Endothelial cell of umbilical vein (primary cell): ENCODE measurements around the gene VCAN. TPM values are rescaled to one million over a fixed set of nuclear protein-coding genes. Genes with fewer than 3 reads are reported as not detected.

Experiments used
- BruUV-seq: library from RNA; stranded (reverse); fragments of 400-500 nt; replicated peaks from 2 replicates; lab custom pipeline; 2021; lab: Mats Ljungman, UMichigan
- CTCF ChIA-PET: fragments of 300-600, 350-600 bp; sonication (Branson Sonifier 250); formaldehyde crosslinking; loops from one replicate; lab custom pipeline; 2021; ENCODE audit warnings: antibody characterized with exemption, inconsistent platforms; lab: Charles Lee
- POLR2A ChIA-PET: fragments of 300-600, 350-600 bp; sonication (Branson Sonifier 250); formaldehyde crosslinking; loops from one replicate; lab custom pipeline; 2021; ENCODE audit warnings: antibody characterized with exemption, inconsistent platforms; lab: Charles Lee
- DNase-seq: peaks from one replicate; pipeline ENCODE4 v3.0.0-alpha.2; 2011; ENCODE audit warnings: low read depth, low spot score
- FAIRE-seq: peaks from 2 replicates; lab custom pipeline; 2011; peaks lifted over from hg19 to GRCh38; lab: Jason Lieb, UNC
- H2AFZ ChIP-seq: 2 replicates; pipeline ENCODE4 v1.6.0; 2012; ENCODE audit warnings: low read depth, low read length, control low read depth, inconsistent platforms
- H3K27ac ChIP-seq: 2 replicates; pipeline ENCODE4 v1.5.1; 2011; ENCODE audit warnings: low read depth, mild to moderate bottlenecking, control low read depth, low read length, moderate library complexity; ENCODE audit not compliant: insufficient read depth
- H3K27me3 ChIP-seq, 2 experiments: 2 replicates each; pipeline versions ENCODE4 v1.6.0 to v1.6.1; 2011; ENCODE audit warnings: low read length in 2 of 2, mixed read lengths in 1 of 2; ENCODE audit not compliant: control insufficient read depth in 2 of 2, insufficient read depth in 2 of 2
- H3K36me3 ChIP-seq, 2 experiments: 2 replicates in 1 of 2; 3 replicates in 1 of 2; pipeline ENCODE4 v1.5.1; 2011; ENCODE audit warnings: low read length in 2 of 2, mild to moderate bottlenecking in 1 of 2, moderate library complexity in 1 of 2; ENCODE audit not compliant: control insufficient read depth in 2 of 2, insufficient read depth in 2 of 2; ENCODE audit errors: extremely low read depth in 1 of 2
- H3K4me1 ChIP-seq: 3 replicates; pipeline ENCODE4 v1.5.1; 2011; ENCODE audit warnings: mild to moderate bottlenecking, low read length; ENCODE audit not compliant: control insufficient read depth, insufficient read depth; ENCODE audit errors: extremely low read depth
- H3K4me2 ChIP-seq: 2 replicates; pipeline ENCODE4 v1.6.1; 2011; ENCODE audit warnings: low read length, control low read depth, mixed read lengths; ENCODE audit not compliant: insufficient read depth
- H3K4me3 ChIP-seq, 3 experiments: fragments of 200-600 bp in 1 of 3; sonication (generic), shearing (Covaris generic) in 1 of 3; replicated peaks in 1 of 3; 2 replicates each; pipeline ENCODE4 v1.5.1; 2011 to 2016; ENCODE audit warnings: control low read depth in 3 of 3, low read length in 3 of 3, mild to moderate bottlenecking in 2 of 3, inconsistent platforms in 1 of 3, low read depth in 1 of 3, moderate library complexity in 1 of 3; ENCODE audit not compliant: insufficient read depth in 1 of 3
- H3K79me2 ChIP-seq: 2 replicates; pipeline ENCODE4 v1.6.0; 2012; ENCODE audit warnings: low read length, inconsistent platforms; ENCODE audit not compliant: control insufficient read depth, insufficient read depth
- H3K9ac ChIP-seq: replicated peaks from 2 replicates; pipeline ENCODE3; 2011; ENCODE audit warnings: low read length, control low read depth; ENCODE audit not compliant: insufficient read depth; ENCODE audit errors: extremely low read depth
- H3K9me1 ChIP-seq: replicated peaks from 3 replicates; pipeline ENCODE4 v1.6.0; 2011; ENCODE audit warnings: mild to moderate bottlenecking, low read length; ENCODE audit not compliant: control insufficient read depth, insufficient read depth; ENCODE audit errors: extremely low read depth
- H3K9me3 ChIP-seq: replicated peaks from 2 replicates; pipeline ENCODE4 v1.5.1; 2012; ENCODE audit warnings: low read length, inconsistent platforms; ENCODE audit not compliant: control insufficient read depth, insufficient read depth
- H4K20me1 ChIP-seq: replicated peaks from 2 replicates; pipeline ENCODE3; 2011; ENCODE audit warnings: mild to moderate bottlenecking, low read length; ENCODE audit not compliant: control insufficient read depth, insufficient read depth; ENCODE audit errors: extremely low read depth
- CTCF ChIP-seq, 2 donors: IDR thresholded peaks; 1 replicate in 1 of 2; 2 replicates in 1 of 2; pipeline ENCODE4 v1.5.1; 2011; ENCODE audit warnings: low read length in 2 of 2, mild to moderate bottlenecking in 2 of 2, moderate library complexity in 2 of 2, control low read depth in 1 of 2, inconsistent platforms in 1 of 2, low read depth in 1 of 2; ENCODE audit not compliant: insufficient read depth in 1 of 2; ENCODE audit errors: extremely low read depth in 1 of 2
- EZH2 ChIP-seq: IDR thresholded peaks from 2 replicates; pipeline ENCODE4 v1.6.1; 2012; ENCODE audit warnings: borderline replicate concordance, low read depth, mild to moderate bottlenecking, moderate library complexity, low read length, inconsistent platforms; ENCODE audit not compliant: severe bottlenecking
- FOS ChIP-seq: IDR thresholded peaks from 2 replicates; pipeline ENCODE4 v1.6.1; 2011; ENCODE audit warnings: mild to moderate bottlenecking, low read length, moderate library complexity, borderline replicate concordance; ENCODE audit not compliant: insufficient read depth
- GATA2 ChIP-seq: IDR thresholded peaks from 2 replicates; pipeline ENCODE4 v1.7.0; 2011; ENCODE audit warnings: low read depth, mild to moderate bottlenecking, moderate library complexity, mixed read lengths, low read length; ENCODE audit not compliant: insufficient read length, insufficient read depth
- JUN ChIP-seq: IDR thresholded peaks from 2 replicates; pipeline ENCODE4 v1.6.1; 2011; ENCODE audit warnings: borderline replicate concordance, low read depth; ENCODE audit not compliant: insufficient read length, insufficient read depth
- MAX ChIP-seq: IDR thresholded peaks from 2 replicates; pipeline ENCODE4 v1.6.1; 2011; ENCODE audit not compliant: insufficient read depth, insufficient read length
- MYC ChIP-seq: IDR thresholded peaks from one replicate; pipeline ENCODE4 v1.6.1; 2011; ENCODE audit warnings: mild to moderate bottlenecking, low read depth, low read length
- POLR2A ChIP-seq: IDR thresholded peaks from 2 replicates; pipeline ENCODE4 v1.6.1; 2012; ENCODE audit warnings: low read depth, mild to moderate bottlenecking, control low read depth, low read length
- POLR2AphosphoS5 ChIP-seq: IDR thresholded peaks from 2 replicates; pipeline ENCODE4 v1.6.1; 2012; ENCODE audit warnings: low read depth, mild to moderate bottlenecking, control low read depth, low read length, moderate library complexity; ENCODE audit not compliant: insufficient read depth
- dilution Hi-C: fragments of 300-500 bp; cut with MboI; formaldehyde crosslinking; loops from one replicate; pipeline ENCODE4 v1.15.0; 2019; ENCODE audit warnings: low sequenced_read_pairs; ENCODE audit not compliant: extremely low pct_ligation_motif_present
- intact Hi-C: fragments of 100-400 bp; cut with micrococcal nuclease; formaldehyde crosslinking; loops from one replicate; pipeline ENCODE4 v1.10.0; 2022
- polyA plus RNA-seq, 4 experiments: library from polyadenylated mRNA; depleted of rRNA in 3 of 4; stranded (reverse) in 3 of 4; unstranded in 1 of 4; fragments of >200 nt; gene quantifications; 2 replicates each; pipeline versions ENCODE4 v1.2.1 to v1.2.3, GENCODE V29; 2011 to 2012; ENCODE audit warnings: missing spikeins in 1 of 4
- total RNA-seq: library from RNA; stranded (reverse); gene quantifications from 2 replicates; pipeline ENCODE4 v1.2.3, GENCODE V29; 2021

Gene VCAN
- total and polyA plus RNA-seq, 2 donors (not counting 3 experiments of a cell fraction or from before 2014, with no cell fraction given): 0.35 to 1.2 TPM

- no peak overlapping the region for H3K4me2 ChIP-seq
- H3K4me1 ChIP-seq: no peaks in the 10 kb centered on the region
- no peaks in the 10 kb centered on the region for H3K36me3 ChIP-seq
- no peaks in the 10 kb centered on the region for H3K79me2 ChIP-seq
- DNase-seq: no peak
- H3K4me3 ChIP-seq: no peak overlapping the region
- H3K27me3 ChIP-seq: peaks cover 12 to 14% of the 10 kb centered on the region in 2 experiments
- H3K9me1 ChIP-seq: no peaks in the 10 kb centered on the region
- H2AFZ ChIP-seq: no peak overlapping the region
- dilution Hi-C loops: no loop called here
- CTCF ChIA-PET: no interaction called here
- H4K20me1 ChIP-seq: no peaks in the 10 kb centered on the region
- POLR2A ChIA-PET: no interaction called here
- no peak for TF ChIP-seq POLR2AphosphoS5
- TF ChIP-seq EZH2: no peak
- no peak for TF ChIP-seq GATA2
- no peak for TF ChIP-seq FOS
- no peak for TF ChIP-seq JUN
- no peak for TF ChIP-seq CTCF (IDR thresholded peaks at IDR 0.05; ENCODE audit: extremely low read depth in 1 of 2, insufficient read depth in 1 of 2, low read depth in 1 of 2, low read length in 2 of 2)
- TF ChIP-seq POLR2A: no peak
- TF ChIP-seq MAX: no peak
- TF ChIP-seq MYC: no peak
- H3K27ac ChIP-seq: no peak overlapping the region
- FAIRE-seq: no peak
- no TSS peak for BruUV-seq
- intact Hi-C loops: no loop called here
- no peak overlapping the region for H3K9ac ChIP-seq
- H3K9me3 ChIP-seq: no peaks in the 10 kb centered on the region
Measured at GRCh38 chr5:83524345-83524744, 52.8 kb downstream of the VCAN start.
